Measurements from ENCODE around the gene COX11.

The COX11 gene

GRCh38 chr17:54976316-54976715 is 7.9 kb upstream of the COX11 start:
- H3K27ac ChIP-seq (ENCODE audit: low read length), result no peak overlapping the region
- ATAC-seq (ENCODE audit: insufficient read depth, low read depth) (no peak), DNase-seq (no peak)
- H3K4me1 ChIP-seq (ENCODE audit: insufficient read depth, low read length), result 0 out of 2 replicates have a peak, but pooled peaks cover 2% of the 10 kb centered on the region
- H3K27me3 ChIP-seq (ENCODE audit: insufficient read depth, low read length, poor library complexity), result no peaks in the 10 kb centered on the region
- no peak overlapping the region for H3K9ac ChIP-seq (ENCODE audit: low read depth, low read length)
- peaks cover 24% of the 10 kb centered on the region for H3K79me2 ChIP-seq (ENCODE audit: insufficient read depth, low read length)
- H3K4me3 ChIP-seq (ENCODE audit: low read depth in 1 of 2, low read length in 2 of 2), result no peak overlapping the region
- H2AFZ ChIP-seq (ENCODE audit: low read depth, low read length), result no peak overlapping the region
- peaks cover 12% of the 10 kb centered on the region for H3K9me3 ChIP-seq (ENCODE audit: insufficient read depth, low read length, severe bottlenecking)
- peaks cover 5% of the 10 kb centered on the region; the same call in 1 of the 2 replicates for H4K20me1 ChIP-seq (ENCODE audit: insufficient read depth, low read length)
- no peak for TF ChIP-seq EZH2 (IDR thresholded peaks at IDR 0.05; ENCODE audit: borderline replicate concordance, low read depth, low read length, severe bottlenecking)
- TF ChIP-seq, protein P1, sequence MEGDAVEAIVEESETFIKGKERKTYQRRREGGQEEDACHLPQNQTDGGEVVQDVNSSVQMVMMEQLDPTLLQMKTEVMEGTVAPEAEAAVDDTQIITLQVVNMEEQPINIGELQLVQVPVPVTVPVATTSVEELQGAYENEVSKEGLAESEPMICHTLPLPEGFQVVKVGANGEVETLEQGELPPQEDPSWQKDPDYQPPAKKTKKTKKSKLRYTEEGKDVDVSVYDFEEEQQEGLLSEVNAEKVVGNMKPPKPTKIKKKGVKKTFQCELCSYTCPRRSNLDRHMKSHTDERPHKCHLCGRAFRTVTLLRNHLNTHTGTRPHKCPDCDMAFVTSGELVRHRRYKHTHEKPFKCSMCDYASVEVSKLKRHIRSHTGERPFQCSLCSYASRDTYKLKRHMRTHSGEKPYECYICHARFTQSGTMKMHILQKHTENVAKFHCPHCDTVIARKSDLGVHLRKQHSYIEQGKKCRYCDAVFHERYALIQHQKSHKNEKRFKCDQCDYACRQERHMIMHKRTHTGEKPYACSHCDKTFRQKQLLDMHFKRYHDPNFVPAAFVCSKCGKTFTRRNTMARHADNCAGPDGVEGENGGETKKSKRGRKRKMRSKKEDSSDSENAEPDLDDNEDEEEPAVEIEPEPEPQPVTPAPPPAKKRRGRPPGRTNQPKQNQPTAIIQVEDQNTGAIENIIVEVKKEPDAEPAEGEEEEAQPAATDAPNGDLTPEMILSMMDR (IDR thresholded peaks at IDR 0.05; ENCODE audit: borderline replicate concordance, extremely low read depth, low read length, poor library complexity, severe bottlenecking), result no peak
- H3K4me2 ChIP-seq (ENCODE audit: insufficient read depth, low read length), result no peak overlapping the region
- H3K36me3 ChIP-seq (ENCODE audit: insufficient read depth, low read length), result no peaks in the 10 kb centered on the region

- no peak for DNase-seq
- no peak for TF ChIP-seq EZH2 (IDR thresholded peaks at IDR 0.05; ENCODE audit: borderline replicate concordance, low read depth, low read length, severe bottlenecking)
- TF ChIP-seq, protein P1 (IDR thresholded peaks at IDR 0.05; ENCODE audit: borderline replicate concordance, extremely low read depth, low read length, poor library complexity, severe bottlenecking), result no peak
Observed at GRCh38 chr17:54974759-54975158, 6.3 kb upstream of the COX11 start.

DNA sequence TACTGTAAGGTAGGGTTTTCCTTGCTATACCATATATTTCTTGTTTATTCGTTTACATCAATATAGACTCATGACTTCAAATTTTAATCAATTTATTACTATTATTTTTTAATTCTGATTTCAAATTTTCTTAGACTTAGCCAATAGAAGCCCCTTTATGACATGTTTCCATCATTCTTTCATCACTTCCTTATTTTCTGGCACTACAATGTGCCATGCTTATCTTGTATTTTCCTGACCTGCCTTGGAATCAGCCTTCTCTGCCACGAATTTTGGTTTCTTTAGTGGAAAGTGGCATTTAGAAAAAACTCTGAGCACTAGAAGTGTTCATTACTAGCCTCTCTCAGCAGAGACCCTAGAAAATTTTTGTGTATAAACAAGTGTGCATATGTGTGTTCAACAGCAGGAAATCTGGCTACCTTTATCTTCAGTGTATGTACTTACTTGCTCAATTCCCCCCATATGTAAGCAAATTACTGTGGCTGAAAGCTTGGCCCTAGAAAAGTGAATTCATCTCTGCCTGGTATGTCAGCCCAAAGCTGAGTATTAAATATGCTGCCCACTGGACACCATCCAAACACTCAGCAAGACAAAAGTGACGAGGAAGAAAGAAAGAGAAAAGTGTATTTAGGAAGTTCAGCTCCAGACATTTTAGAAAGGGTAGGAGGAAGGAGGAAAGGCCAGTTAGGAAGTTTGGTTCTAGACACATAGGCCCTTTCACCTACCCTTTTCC is 4.1 kb upstream of the COX11 start:
- DNase-seq, result no peak
- Histone ChIP-seq H3K9me3 (ENCODE audit: insufficient read depth, low read length, severe bottlenecking) (no peaks in the 10 kb centered on the region), H2AFZ (ENCODE audit: low read depth, low read length) (no peak overlapping the region), H3K36me3 (ENCODE audit: insufficient read depth, low read length) (no peaks in the 10 kb centered on the region; the same call in 1 of the 2 replicates), H3K27ac (ENCODE audit: low read length) (no peak overlapping the region), H4K20me1 (ENCODE audit: insufficient read depth, low read length) (peaks cover 5% of the 10 kb centered on the region; the same call in 1 of the 2 replicates), H3K4me2 (ENCODE audit: insufficient read depth, low read length) (no peak overlapping the region), H3K27me3 (ENCODE audit: insufficient read depth, low read length, poor library complexity) (no peaks in the 10 kb centered on the region), H3K4me3 (ENCODE audit: low read depth in 1 of 2, low read length in 2 of 2) (no peak overlapping the region), H3K9ac (ENCODE audit: low read depth, low read length) (no peak overlapping the region), H3K79me2 (ENCODE audit: insufficient read depth, low read length) (peaks cover 43% of the 10 kb centered on the region), H3K4me1 (ENCODE audit: insufficient read depth, low read length) (peaks cover 18% of the 10 kb centered on the region)
- ATAC-seq (ENCODE audit: insufficient read depth, low read depth), result no peak
- TF ChIP-seq, protein P1 (IDR thresholded peaks at IDR 0.05; ENCODE audit: borderline replicate concordance, extremely low read depth, low read length, poor library complexity, severe bottlenecking), result no peak
- no peak for TF ChIP-seq EZH2 (IDR thresholded peaks at IDR 0.05; ENCODE audit: borderline replicate concordance, low read depth, low read length, severe bottlenecking)

More at GRCh38 chr17:54974759-54975158, 6.3 kb upstream of the COX11 start:
- Histone ChIP-seq H3K27me3 (ENCODE audit: insufficient read depth, low read length, poor library complexity) (no peaks in the 10 kb centered on the region), H3K36me3 (ENCODE audit: insufficient read depth, low read length) (no peaks in the 10 kb centered on the region), H4K20me1 (ENCODE audit: insufficient read depth, low read length) (peaks cover 5% of the 10 kb centered on the region; the same call in 1 of the 2 replicates), H2AFZ (ENCODE audit: low read depth, low read length) (no peak overlapping the region), H3K4me3 (ENCODE audit: low read depth in 1 of 2, low read length in 2 of 2) (no peak overlapping the region), H3K9me3 (ENCODE audit: insufficient read depth, low read length, severe bottlenecking) (peaks cover 5% of the 10 kb centered on the region), H3K4me1 (ENCODE audit: insufficient read depth, low read length) (peaks cover 11% of the 10 kb centered on the region), H3K79me2 (ENCODE audit: insufficient read depth, low read length) (peaks cover 32% of the 10 kb centered on the region), H3K27ac (ENCODE audit: low read length) (no peak overlapping the region), H3K9ac (ENCODE audit: low read depth, low read length) (no peak overlapping the region), H3K4me2 (ENCODE audit: insufficient read depth, low read length) (no peak overlapping the region)
- ATAC-seq (ENCODE audit: insufficient read depth, low read depth), result no peak

All from DND-41 (cell line).